HEK293 (cell line): ENCODE measurements around the gene GOLGA8A.

Experiments
- CTCF ChIP-seq: fragments of 450-650 bp; formaldehyde crosslinking; IDR thresholded peaks from 2 replicates; pipeline ENCODE4 v1.5.1; 2016; ENCODE audit warnings: missing biosample characterization, missing genetic modification characterization
- IKZF3 ChIP-seq: fragments of 450-650 bp; IDR thresholded peaks from 2 replicates; pipeline ENCODE4 v1.5.0; 2018; ENCODE audit warnings: missing biosample characterization, mild to moderate bottlenecking, missing genetic modification characterization, moderate library complexity
- PBX3 ChIP-seq: sonication (generic); formaldehyde crosslinking; IDR thresholded peaks from 2 replicates; pipeline ENCODE4 v1.8.1; 2022; ENCODE audit warnings: mild to moderate bottlenecking, moderate library complexity, missing genetic modification reagents
- ZBTB1 ChIP-seq: fragments of 450-650 bp; formaldehyde crosslinking; IDR thresholded peaks from 2 replicates; pipeline ENCODE4 v1.5.1; 2016; ENCODE audit warnings: missing biosample characterization, missing genetic modification characterization
- ZFP37 ChIP-seq: fragments of 450-650 bp; formaldehyde crosslinking; IDR thresholded peaks from 2 replicates; pipeline ENCODE4 v1.5.1; 2016; ENCODE audit warnings: missing biosample characterization, missing genetic modification characterization
- ZNF274 ChIP-seq, 2 experiments: fragments of 200-500 bp in 1 of 2; fragments of 450-650 bp in 1 of 2; sonication (Bioruptor generic) in 1 of 2; formaldehyde crosslinking in 1 of 2; IDR thresholded peaks; 2 replicates each; pipeline versions ENCODE4 v1.5.1 to v1.6.1; 2014 to 2016; ENCODE audit warnings: borderline replicate concordance in 1 of 2, inconsistent platforms in 1 of 2, low read length in 1 of 2, missing biosample characterization in 1 of 2, missing genetic modification characterization in 1 of 2
- ZNF350 ChIP-seq: fragments of 450-650 bp; formaldehyde crosslinking; IDR thresholded peaks from 2 replicates; pipeline ENCODE4 v1.5.0; 2017; ENCODE audit warnings: missing biosample characterization, mild to moderate bottlenecking, missing genetic modification characterization
- ZNF398 ChIP-seq: fragments of 450-650 bp; formaldehyde crosslinking; IDR thresholded peaks from 2 replicates; pipeline ENCODE4 v1.5.1; 2017; ENCODE audit warnings: missing biosample characterization, missing genetic modification characterization
- ZNF560 ChIP-seq: fragments of 450-650 bp; formaldehyde crosslinking; IDR thresholded peaks from 2 replicates; pipeline ENCODE4 v1.5.1; 2017; ENCODE audit warnings: missing biosample characterization, missing genetic modification characterization, borderline replicate concordance
- ZNF707 ChIP-seq: fragments of 450-650 bp; formaldehyde crosslinking; IDR thresholded peaks from 2 replicates; pipeline ENCODE4 v1.5.1; 2016; ENCODE audit warnings: missing biosample characterization, missing genetic modification characterization
- ZNF777 ChIP-seq: fragments of 450-650 bp; formaldehyde crosslinking; IDR thresholded peaks from 2 replicates; pipeline ENCODE4 v1.5.1; 2017; ENCODE audit warnings: missing biosample characterization, missing genetic modification characterization, borderline replicate concordance

- TF ChIP-seq ZNF560 (no peak), ZFP37 (tag by site-specific recombination) (no peak), PBX3 (CRISPR knock-in tag) (no peak), IKZF3 (tag by site-specific recombination) (no peak), ZNF350 (tag by site-specific recombination) (no peak), ZNF777 (tag by site-specific recombination) (no peak), ZNF398 (tag by site-specific recombination) (no peak), ZNF274 (IDR thresholded peaks at IDR 0.05; ENCODE audit: low read length) (no peak), ZNF274 (tag by site-specific recombination; IDR thresholded peaks at IDR 0.05; ENCODE audit: borderline replicate concordance) (no peak), CTCF (tag by site-specific recombination) (no peak), ZBTB1 (no peak), ZNF707 (no peak)
Observed at GRCh38 chr15:34435658-34436057, 1.9 kb downstream of the GOLGA8A start.
